T follicular helper cell (primary cell): ENCODE data around the gene GPRC5D.
A peak's percentile ranks its signal among the peaks of the same experiment; 100 is the strongest.

Experiments
- DNase-seq: peaks from one replicate; pipeline ENCODE4 v3.0.0-alpha.2; 2020; ENCODE audit warnings: low read depth

Gene GPRC5D

DNA sequence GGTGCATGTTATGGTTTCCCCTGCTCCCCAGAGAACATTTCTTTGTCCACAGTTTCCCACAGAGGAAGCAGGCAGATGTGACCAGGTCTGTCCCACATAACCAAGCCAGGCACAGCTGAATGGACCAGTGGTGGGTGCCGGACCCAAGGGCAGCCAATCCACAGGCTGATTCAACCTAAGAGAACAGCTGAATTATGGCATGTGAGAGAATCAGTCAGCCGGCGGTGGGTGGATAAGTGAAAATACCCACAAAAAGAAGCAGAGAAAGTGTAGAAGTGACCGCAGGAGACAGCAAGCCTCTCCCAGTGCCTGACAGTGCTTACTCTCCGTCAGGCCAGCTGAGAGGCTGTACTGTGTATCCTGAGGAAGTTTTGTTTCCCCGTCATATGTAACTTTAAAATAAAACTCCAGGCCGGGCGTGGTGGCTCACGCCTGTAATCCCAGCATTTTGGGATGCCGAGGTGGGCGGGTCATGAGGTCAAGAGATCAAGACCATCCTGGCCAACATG lies 14.9 kb downstream of the GPRC5D start:
- DNase-seq: no peak

DNA sequence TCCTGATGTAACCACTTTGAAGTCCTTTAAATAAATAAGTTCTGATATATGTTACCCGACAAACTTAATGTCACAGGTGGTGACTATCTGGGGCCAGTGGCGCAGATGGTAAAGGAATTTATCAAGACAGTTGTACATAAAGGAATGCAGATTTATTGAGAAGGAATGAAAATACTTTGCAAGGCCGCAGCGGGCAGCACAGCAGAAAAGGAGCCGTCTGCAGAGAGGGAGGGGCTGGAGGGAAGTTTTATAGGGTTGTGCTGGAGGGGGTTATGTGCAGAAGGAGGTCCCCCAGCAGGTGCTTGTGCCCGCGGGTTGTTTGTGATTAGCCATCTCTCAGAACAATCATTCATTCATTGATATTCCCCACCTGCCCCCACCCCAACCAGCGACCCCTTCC lies 17.4 kb downstream of the GPRC5D start:
- DNase-seq: no peak

DNA sequence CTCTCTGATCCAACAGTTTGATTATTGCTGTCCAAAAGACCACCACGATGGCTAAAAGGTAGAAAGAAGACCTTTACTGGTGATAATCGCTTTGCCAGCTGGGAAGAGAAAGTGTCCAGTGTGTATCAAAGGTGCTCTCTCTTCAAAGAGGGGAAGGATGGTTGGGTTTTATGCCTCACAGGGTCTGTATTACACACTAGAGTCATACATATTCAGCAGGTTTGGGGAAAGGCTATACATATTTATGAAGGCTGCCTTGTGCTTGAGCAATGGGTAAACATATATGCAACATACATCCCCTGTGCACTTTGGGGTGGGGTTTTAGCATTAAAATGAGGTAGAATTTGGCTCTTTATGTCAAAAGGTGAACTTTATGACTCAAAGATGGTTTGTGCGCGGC lies 18.2 kb downstream of the GPRC5D start:
- DNase-seq: no peak

DNA sequence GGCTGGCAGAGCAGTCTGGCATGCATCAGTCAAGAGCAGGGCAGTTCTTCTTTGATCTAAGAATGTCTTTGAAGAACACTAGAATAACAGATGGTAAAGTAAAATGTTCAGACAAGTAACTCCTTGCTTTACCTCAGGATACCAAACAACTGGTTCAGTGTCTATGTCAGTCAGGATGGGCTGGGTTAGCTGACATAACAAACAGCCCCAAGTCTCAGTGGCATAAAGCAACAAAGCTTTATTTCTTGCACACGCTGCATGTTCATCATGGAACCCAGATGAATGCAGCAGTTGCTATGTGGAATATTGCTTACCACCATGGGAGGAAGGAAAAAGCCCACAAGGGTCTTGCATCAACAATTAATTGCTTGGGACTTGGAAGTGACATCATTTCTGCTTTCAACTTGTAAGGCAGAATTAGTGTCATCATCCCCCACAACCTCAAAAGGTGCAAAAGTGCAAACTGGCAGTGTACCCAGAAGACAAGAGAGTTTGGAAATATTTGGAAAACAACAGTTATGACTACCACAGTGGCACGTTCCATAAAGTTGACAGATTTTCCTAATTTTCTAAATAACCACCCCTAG lies 21.2 kb downstream of the GPRC5D start:
- no peak for DNase-seq

DNA sequence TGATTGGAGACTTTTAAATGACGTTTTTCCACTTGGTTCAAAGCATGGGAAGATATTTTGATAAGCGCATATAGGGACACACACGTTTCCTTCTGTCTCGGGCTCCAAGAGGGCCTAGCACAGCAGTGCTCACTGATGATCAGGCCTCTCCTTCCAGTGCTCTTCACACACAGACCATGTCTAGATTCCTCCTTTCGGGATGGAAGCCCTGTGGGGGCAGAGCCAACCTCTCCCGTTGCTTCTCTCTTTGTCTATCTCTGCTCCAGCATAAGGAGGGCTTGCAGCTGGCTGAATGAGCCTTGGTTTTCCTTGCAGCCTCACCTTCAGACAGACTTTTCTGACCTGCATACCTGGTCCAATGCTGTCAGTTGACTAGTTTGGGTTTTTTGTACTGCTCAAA lies 22.3 kb downstream of the GPRC5D start:
- no peak for DNase-seq

DNA sequence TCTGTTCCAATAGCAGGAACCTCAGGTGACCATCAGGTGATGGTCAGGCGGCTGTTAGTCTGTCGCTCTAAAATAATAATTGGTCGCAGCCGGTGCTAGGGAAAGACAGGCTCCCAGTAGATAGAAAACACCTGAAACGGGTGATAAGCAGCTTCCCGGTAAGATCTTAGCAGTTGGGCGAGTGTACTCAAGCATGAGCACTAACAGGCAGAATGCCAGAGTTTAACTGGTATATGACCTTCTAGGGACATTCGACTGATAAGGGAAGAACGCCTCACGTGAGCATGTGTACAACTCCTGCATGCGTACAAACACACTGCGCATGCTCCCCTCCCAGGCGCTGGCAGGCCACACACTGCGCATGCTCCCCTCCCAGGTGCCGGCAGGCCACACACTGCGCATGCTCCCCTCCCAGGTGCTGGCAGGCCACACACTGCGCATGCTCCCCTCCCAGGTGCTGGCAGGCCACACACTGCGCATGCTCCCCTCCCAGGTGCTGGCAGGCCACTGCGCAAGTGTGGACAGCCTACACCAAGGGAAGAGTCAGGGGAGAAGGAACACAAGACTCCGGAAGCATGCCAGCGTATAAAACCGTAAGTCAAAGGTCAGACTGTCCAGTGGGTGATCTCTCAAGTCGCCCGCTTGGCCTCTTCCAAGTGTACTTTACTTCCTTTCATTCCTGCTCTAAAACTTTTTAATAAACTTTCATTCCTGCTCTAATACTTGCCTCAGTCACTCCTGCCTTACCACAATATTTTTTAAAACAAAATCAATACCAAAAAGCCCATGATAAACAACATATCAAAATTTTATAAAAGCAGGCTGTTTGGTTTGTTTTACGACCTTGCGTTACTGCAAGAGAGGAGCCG lies 24.5 kb downstream of the GPRC5D start:
- no peak for DNase-seq

DNA sequence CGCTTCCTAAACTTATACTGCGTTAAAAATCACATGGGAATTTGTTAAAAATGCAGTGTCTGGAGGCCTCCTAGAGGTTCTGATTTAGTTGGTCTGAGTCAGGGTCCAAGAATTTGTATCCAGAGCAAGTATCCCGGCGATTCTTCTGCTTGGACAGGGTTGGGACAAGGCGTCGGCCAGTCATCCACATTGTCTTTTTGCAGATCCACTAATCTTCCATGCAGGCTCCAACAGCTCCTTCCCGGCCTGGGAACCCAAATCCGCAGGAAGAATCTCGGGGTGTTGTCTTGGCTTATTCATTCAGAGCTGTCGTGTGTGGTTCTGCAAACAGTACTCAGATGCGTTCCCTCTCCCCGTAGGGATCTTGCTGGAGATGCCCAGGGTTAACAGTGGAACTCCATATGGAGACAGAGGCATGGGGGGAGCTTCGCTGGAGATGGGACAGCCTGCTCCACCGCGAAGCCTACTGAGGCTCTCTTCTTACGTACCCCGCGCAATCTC lies 25.3 kb downstream of the GPRC5D start:
- no peak for DNase-seq

DNA sequence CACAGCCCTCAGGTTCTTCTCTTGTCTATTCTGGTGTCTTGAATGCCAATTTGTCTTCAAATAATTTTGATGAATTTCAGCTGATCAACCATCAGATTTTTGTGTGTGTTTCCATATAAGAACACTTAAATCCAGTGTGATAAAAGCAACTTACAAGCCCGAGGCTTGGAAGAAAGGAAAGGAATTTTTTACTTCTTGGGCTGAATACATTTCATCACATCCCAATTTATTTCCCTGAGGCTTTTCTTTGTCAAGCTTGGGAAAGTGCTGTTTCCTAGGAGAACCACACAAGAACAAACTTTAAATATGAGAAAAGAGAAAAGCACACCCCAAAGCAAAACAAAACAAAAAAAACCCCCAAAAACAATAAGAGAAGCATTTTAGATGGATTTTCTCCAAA lies 26.6 kb downstream of the GPRC5D start:
- no peak for DNase-seq

DNA sequence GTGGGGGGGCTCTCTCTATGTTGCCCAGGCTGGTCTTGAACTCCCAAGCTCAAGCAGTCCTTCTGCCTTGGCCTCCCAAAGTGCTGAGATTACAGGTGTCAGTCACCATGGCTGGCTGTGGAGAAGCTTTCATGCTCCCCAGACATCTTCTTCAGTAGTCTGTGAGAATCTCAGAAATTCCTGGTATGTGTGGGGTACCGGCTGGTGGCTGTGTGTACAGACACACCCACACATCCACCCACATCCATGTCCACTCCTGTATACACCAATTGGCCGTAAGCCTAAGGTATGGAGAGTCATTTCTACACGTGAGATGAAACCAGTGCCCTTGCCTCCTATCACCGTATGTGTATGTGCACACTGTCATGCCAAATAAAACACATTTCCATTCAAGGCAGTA lies 27.8 kb downstream of the GPRC5D start:
- no peak for DNase-seq

DNA sequence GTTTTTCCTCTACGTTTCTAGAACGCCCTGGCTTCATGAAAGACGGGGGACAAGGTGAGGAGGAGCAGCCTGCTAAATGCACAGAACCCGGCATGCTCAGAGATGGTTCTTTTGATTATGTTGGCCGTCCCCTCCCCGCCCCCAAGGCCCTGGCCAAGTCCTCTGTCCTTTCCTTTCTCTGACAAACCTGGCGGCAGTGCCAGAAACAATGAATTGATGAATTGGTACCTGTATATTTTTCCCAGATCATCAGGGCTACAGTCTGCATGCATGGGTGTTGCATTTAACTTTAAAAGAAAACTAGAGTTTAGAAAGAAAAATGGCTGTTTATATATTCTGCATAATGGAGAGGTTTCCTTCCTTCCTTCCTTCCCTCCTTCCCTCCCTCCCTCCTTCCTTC lies 29.0 kb downstream of the GPRC5D start:
- DNase-seq: no peak

DNA sequence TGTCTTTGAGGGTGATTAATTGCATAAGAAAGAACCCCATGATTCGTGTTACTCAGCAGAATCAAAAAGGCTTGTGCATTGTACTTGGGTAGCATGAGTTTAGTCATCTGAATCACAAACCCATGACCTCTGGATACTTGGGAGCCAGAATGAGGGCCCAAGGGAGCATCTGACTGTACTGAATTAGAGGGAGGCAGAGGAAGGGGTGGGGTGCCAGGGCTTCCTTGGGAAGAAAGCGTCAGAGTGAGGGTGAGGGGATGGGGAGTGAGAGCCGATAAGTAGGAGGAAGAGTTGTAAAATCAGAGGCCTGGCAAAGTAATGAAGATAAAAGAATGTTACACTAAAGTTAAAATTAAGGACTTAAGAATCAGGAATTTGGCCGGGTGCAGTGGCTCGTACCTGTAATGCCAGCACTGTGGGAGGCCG lies 29.8 kb downstream of the GPRC5D start:
- DNase-seq: no peak

DNA sequence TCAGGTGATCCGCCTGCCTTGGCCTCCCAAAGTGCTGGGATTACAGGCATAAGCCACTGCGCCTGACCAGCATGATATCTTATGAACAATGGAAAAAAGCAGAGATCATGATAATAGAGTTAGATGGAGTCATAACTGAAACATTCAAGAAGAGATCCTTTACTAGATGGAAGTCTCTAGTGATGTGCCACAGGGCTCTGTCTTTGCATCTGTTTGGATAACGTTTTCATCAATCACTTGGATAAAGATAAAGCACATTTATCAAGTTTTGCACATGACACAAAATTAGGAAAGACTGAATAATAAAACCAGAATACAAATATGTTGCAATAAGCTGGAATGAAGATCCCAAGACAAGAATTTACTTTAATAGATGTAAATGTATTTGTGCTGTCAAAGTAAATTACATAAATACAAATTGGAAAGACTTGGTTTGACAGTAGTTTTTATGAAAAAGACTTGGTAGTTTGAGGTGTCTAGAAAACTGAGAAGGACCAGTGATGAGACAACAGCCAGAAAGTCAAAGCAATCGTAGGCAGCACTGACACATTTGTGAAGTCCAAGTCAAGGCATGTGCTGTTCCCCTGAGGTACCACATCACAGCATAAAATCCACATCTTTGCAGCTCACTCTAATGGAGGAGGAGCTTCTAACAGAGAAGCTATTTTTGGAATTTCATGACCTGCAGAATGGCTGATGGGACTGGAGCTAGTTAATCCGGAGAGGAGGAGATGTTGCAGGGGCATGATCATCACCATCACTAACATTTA lies 32.1 kb downstream of the GPRC5D start:
- DNase-seq: no peak

DNA sequence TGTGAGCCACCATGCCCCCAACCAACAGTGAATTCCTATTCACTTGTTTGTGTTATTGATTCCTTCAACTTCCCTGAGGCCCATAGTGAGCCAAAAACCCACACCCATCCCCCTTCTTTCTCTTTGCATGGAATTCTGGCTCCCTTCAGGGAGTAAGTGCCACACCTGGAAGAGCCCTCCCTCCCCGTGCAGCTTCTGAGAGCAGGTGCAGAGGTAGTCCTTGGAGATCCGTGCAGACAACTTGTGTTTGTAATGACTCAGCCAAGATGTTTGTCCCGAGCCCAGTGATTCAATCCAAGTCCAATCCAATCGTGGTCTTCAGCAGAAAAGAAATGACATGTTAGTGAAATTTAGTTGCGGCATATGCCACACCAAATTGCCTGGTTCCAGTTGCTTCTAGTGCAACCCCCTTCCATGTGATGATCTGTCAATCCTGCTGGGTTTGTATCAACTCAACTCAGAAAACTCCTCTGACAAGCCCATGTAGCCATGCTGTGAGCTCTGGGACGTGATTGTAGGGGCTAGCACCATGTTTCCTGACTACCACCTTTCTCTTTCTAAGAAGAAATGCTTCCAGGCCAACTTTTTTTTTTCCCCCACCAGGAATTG lies 33.1 kb downstream of the GPRC5D start:
- no peak for DNase-seq

DNA sequence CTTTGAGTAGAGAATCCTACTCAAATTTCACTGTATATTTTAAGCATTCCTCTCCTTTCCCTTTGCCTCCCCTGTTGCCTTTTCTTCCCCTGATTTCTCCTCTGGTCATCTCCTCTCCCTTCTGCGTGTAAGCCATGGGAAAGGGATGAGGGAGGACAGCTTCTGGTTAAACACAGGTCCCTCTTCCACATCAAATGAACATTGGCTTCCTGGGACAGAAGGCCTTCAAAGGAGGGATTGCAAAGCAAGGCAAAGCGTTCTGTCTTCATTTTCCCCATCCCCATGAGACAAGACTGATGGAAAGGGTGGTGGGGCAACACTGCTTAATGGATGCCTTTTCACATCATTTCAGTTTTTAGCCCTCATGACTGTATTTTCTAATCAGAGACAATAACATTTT lies 34.5 kb downstream of the GPRC5D start:
- no peak for DNase-seq

DNA sequence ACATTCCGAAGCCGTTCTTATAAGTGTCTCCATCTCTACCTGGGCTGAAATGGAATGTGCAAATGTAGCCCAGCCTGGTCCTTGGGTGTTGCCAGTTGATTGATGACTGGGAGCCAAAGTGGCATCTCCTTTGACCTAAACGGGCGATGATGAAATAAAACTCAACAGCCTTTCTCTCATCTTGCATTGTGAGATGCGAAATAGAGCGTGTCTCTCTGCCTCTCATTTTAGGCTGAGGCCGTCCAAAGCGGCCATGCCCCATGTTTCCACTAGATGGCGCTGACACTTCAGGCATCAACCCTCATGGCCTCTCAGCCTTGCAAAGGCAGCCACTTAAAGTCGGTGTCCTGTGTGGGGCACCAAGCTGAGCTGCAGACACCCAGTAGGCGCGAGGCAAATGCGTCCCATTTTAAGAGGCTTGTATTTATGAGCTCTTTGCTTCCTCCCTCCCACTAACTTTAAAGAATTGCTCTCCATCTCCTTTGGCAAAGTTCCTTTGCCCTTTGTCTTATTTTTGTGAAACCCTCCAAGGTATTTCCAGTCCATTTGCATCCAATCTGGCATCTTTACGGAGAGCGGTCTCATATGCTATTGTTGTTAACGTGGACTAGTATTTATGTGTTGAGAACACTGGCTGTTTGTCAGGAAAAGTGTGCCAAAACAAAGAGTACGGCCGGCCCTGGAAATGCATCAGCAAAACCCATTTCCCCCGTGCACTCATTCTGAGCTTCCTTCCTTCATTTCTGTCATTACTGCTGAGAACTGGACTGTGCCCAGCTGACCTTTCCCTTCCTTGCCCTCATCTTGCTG lies 35.6 kb downstream of the GPRC5D start:
- peak; percentile 73 for DNase-seq

DNA sequence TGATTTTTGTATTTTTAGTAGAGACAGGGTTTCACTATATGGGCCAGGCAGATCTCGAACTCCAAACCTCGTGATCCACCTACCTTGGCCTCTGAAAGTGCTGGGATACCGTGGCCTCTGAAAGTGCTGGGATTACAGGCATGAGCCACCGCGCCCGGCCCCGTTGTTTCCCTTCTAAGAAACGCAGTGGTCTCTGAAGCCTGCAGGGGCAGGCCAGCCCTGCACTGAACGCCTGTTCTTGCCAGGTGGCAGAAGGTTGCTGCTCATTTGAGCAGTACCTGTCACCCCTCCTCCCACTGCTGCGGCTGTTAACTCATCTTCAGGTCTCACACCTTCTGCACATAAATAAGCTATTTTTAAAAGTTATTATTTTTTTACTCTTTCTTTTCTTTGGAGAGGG lies 36.3 kb downstream of the GPRC5D start:
- DNase-seq: no peak

DNA sequence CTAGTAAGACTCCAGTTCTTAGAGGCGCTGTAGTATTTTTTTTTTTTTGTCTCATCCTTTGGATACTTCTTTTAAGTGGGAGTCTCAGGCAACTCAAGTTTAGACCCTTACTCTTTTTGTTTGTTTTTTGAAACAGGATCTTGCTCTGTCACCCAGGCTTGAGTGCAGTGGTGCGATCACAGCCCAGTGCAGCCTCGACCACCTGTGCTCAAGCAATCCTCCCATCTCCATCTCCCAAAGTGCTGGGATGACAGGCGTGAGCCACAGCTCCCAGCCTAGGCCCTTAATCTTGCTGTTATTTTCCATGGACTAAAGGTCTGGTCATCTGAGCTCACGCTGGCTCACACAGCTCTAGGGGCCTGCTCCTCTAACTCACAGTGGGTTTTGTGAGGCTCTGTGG lies 39.3 kb downstream of the GPRC5D start:
- DNase-seq: no peak

DNA sequence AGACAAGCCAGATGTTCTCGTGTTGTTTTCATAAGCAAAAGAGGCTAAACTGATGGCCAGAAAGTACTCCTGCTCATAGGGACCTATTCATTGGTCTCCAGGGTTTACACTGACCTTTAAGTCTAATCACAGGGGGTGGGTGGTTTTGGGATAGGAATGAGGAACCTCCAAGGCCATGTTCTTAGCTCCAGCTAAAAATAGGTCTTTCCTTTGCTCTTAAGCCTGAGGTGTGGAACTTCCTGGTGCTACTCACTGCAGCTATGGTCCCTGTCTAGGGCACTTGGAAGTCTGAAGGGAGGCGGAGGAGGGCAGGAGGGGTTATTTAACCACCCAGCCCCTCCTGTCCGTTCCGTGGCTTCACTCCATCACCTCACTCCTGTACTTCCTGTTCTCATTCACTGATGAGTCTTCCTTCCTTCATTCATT lies 42.0 kb downstream of the GPRC5D start:
- no peak for DNase-seq

DNA sequence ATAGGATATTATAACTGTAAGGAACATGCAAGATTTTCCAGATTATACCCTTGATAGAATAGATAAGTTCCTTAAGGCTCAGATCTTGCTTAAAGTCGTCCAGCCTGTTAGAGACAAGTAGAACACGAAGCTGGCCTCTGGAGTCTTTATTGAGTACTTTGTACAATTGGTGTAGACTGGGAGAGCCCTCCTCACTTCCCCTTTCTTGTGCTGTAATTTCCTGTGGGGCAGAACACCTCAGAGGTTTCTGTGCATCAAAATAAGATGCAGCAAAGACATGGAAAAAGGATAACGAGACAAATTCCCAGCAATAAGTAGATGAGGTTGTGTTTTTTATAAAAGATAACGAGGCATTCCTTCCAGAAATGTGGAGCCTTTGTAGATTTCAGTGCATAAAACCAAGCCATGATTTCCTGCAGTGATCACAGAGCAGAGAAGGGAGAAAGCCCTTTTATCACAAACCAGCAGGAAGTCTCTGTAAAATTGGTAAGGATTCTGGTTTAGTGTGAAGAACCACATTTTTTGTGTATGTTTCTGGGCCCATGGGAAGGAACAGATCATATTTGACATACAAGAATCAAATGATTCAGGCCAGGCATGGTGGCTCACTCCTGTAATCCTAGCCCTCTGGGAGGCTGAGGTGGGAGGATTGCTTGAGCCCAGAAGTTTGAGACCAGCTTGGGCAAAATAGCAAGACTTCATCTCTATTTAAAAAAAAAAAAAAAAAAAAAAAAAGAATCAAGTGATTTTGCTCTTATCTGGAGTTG lies 42.6 kb downstream of the GPRC5D start:
- DNase-seq: no peak

DNA sequence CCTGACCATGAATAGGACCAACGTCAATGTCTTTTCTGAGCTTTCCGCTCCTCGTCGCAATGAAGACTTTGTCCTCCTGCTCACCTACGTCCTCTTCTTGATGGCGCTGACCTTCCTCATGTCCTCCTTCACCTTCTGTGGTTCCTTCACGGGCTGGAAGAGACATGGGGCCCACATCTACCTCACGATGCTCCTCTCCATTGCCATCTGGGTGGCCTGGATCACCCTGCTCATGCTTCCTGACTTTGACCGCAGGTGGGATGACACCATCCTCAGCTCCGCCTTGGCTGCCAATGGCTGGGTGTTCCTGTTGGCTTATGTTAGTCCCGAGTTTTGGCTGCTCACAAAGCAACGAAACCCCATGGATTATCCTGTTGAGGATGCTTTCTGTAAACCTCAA lies 43.3 kb downstream of the GPRC5D start:
- DNase-seq: no peak
